ENCODE measurements around the gene HDAC6. TPM values are rescaled to one million over a fixed set of nuclear protein-coding genes. Genes with fewer than 3 reads are reported as not detected.
A peak's percentile ranks its signal among the peaks of the same experiment; 100 is the strongest.
"Not testable (repeated sequence)": the region's sequence is repeated elsewhere in the genome, so short reads cannot be mapped to it uniquely, and the experiment has no call there.

HDAC6 gene
- total RNA-seq, 2 experiments from 2014 or later = 95.2 to 95.7 TPM

GRCh38 chrX:48854898-48855297 is 53.0 kb downstream of the HDAC6 start:
- Mint-ChIP-seq H3K4me3 (no peak overlapping the region), H3K9me3 (no peaks in the 10 kb centered on the region), H3K27me3 (peaks cover 6% of the 10 kb centered on the region), H3K4me1 (ENCODE audit: low read depth) (peaks cover under 1% of the 10 kb centered on the region), H3K36me3 (ENCODE audit: low read depth) (no peaks in the 10 kb centered on the region), H3K27ac (no peak overlapping the region)
- H3K9me3 ChIP-seq (ENCODE audit: control insufficient read depth in 1 of 2, insufficient read depth in 1 of 2, low read length in 2 of 2) = no peaks in the 10 kb centered on the region
- no peak for TF ChIP-seq CTCF (IDR thresholded peaks at IDR 0.05)
- H3K27ac ChIP-seq (ENCODE audit: low read depth in 1 of 2, low read length in 2 of 2) = no peak overlapping the region
- H3K4me1 ChIP-seq (ENCODE audit: insufficient read depth, low read length) = no peaks in the 10 kb centered on the region
- DNase-seq (peak in 3 of 14 experiments; percentile 14 to 33 (median 15)), ATAC-seq (ENCODE audit: poor library complexity) (no peak)
- ChIA-PET CTCF (interaction anchor here (0.6 kb wide), 1 partner anchor 147 kb away, joined by 3 read pairs; the partner anchor contains the start of gene GRIPAP1), POLR2A (no interaction called here)
- no peaks in the 10 kb centered on the region for H3K36me3 ChIP-seq (ENCODE audit: insufficient read depth, low read length)
- H3K4me3 ChIP-seq (ENCODE audit: low read length) = no peak overlapping the region
- no peaks in the 10 kb centered on the region for H3K27me3 ChIP-seq (ENCODE audit: control insufficient read depth in 1 of 2, insufficient read depth in 2 of 2, low read length in 2 of 2)
- intact Hi-C loops (cut with DNase I, micrococcal nuclease) = no loop called here

GRCh38 chrX:48864210-48864609 is 62.3 kb downstream of the HDAC6 start:
- no peaks in the 10 kb centered on the region for H3K4me1 Mint-ChIP-seq (ENCODE audit: low read depth)
- no peaks in the 10 kb centered on the region for H3K9me3 Mint-ChIP-seq
- Histone ChIP-seq H3K27ac (ENCODE audit: low read depth in 1 of 2, low read length in 2 of 2) (no peak overlapping the region), H3K4me1 (ENCODE audit: insufficient read depth, low read length) (no peaks in the 10 kb centered on the region), H3K9me3 (ENCODE audit: control insufficient read depth in 1 of 2, insufficient read depth in 1 of 2, low read length in 2 of 2) (no peaks in the 10 kb centered on the region), H3K36me3 (ENCODE audit: insufficient read depth, low read length) (no peaks in the 10 kb centered on the region), H3K4me3 (ENCODE audit: low read length) (no peak overlapping the region), H3K27me3 (ENCODE audit: control insufficient read depth in 1 of 2, insufficient read depth in 2 of 2, low read length in 2 of 2) (no peaks in the 10 kb centered on the region)
- ChIA-PET CTCF (no interaction called here), POLR2A (no interaction called here)
- intact Hi-C loops (cut with DNase I, micrococcal nuclease) = no loop called here
- peaks cover 7% of the 10 kb centered on the region for H3K27me3 Mint-ChIP-seq
- H3K4me3 Mint-ChIP-seq = no peak overlapping the region
- DNase-seq (no peak), ATAC-seq (ENCODE audit: poor library complexity) (no peak)
- H3K27ac Mint-ChIP-seq = no peak overlapping the region
- no peaks in the 10 kb centered on the region for H3K36me3 Mint-ChIP-seq (ENCODE audit: low read depth)
- TF ChIP-seq CTCF (IDR thresholded peaks at IDR 0.05) = no peak

GRCh38 chrX:48872017-48872416 is 70.2 kb downstream of the HDAC6 start:
- CTCF ChIA-PET; H3K9me3 Mint-ChIP-seq; H3K36me3 ChIP-seq (ENCODE audit: insufficient read depth, low read length); H3K27ac ChIP-seq (ENCODE audit: low read depth in 1 of 2, low read length in 2 of 2); H3K4me1 Mint-ChIP-seq (ENCODE audit: low read depth); ATAC-seq (ENCODE audit: poor library complexity); intact Hi-C loops (cut with DNase I, micrococcal nuclease); H3K27ac Mint-ChIP-seq; H3K27me3 ChIP-seq (ENCODE audit: control insufficient read depth in 1 of 2, insufficient read depth in 2 of 2, low read length in 2 of 2); H3K4me3 ChIP-seq (ENCODE audit: low read length); H3K27me3 Mint-ChIP-seq; H3K9me3 ChIP-seq (ENCODE audit: control insufficient read depth in 1 of 2, insufficient read depth in 1 of 2, low read length in 2 of 2); H3K36me3 Mint-ChIP-seq (ENCODE audit: low read depth); POLR2A ChIA-PET; H3K4me1 ChIP-seq (ENCODE audit: insufficient read depth, low read length); H3K4me3 Mint-ChIP-seq; DNase-seq: not testable (repeated sequence)

Other genes with a start within 250 kb of the HDAC6 start
- gene RBM3, start 227.6 kb upstream of the HDAC6 start, total RNA-seq = 100 to 1,000 TPM; 351 to 377 TPM
- 10 to 100 TPM; 37.9 to 43.4 TPM for gene WDR13, start 204.6 kb upstream of the HDAC6 start, total RNA-seq
- 10 to 100 TPM; 63.7 to 67.4 TPM for gene WAS, start 118.3 kb upstream of the HDAC6 start, total RNA-seq
- 1 to 10 TPM; 7.7 to 8.4 TPM for gene SUV39H1, start 105.3 kb upstream of the HDAC6 start, total RNA-seq
- gene GLOD5, start 40.3 kb upstream of the HDAC6 start, total RNA-seq = not detected
- gene GATA1, start 15.5 kb upstream of the HDAC6 start, total RNA-seq = not detected
- gene ERAS, start 24.4 kb downstream of the HDAC6 start, total RNA-seq = not detected
- gene PCSK1N, start 33.5 kb downstream of the HDAC6 start, total RNA-seq = 1 to 10 TPM; 3.5 to 4.9 TPM
- gene TIMM17B, start 95.7 kb downstream of the HDAC6 start, total RNA-seq = 10 to 100 TPM; 40.0 to 40.3 TPM
- 10 to 100 TPM; 73.0 to 76.6 TPM for gene PQBP1, start 95.9 kb downstream of the HDAC6 start, total RNA-seq
- 10 to 100 TPM; 19.1 to 21.8 TPM for gene SLC35A2, start 109.6 kb downstream of the HDAC6 start, total RNA-seq
- gene PIM2, start 117.0 kb downstream of the HDAC6 start, total RNA-seq = 100 to 1,000 TPM; 212 to 225 TPM
- 10 to 100 TPM; 81.3 to 92.1 TPM for gene OTUD5, start 155.5 kb downstream of the HDAC6 start, total RNA-seq
- 1 to 10 TPM; 1.5 to 2.7 TPM for gene KCND1, start 169.8 kb downstream of the HDAC6 start, total RNA-seq
- 100 to 1,000 TPM; 100 to 101 TPM for gene GRIPAP1, start 200.2 kb downstream of the HDAC6 start, total RNA-seq
- 10 to 100 TPM; 38.6 to 40.9 TPM for gene TFE3, start 241.3 kb downstream of the HDAC6 start, total RNA-seq

Measured in CD4-positive, alpha-beta T cell (primary cell).